Spleen (tissue), 11 donors: ENCODE results near the gene ANKRD60. TPM values are rescaled to one million over a fixed set of nuclear protein-coding genes. Genes with fewer than 3 reads are reported as not detected.

Source experiments
- DNase-seq: peaks from one replicate; pipeline ENCODE4 v3.0.0-alpha.2; 2020
- H3K27ac ChIP-seq, 8 donors: fragments of 200-600 bp; sonication (generic) in 7 of 8; 1 replicate in 4 of 8; 2 replicates in 4 of 8; pipeline versions ENCODE4 v1.5.0 to v1.8.0; 2016 to 2021; ENCODE audit warnings: inconsistent platforms in 4 of 8, mild to moderate bottlenecking in 4 of 8, moderate library complexity in 1 of 8
- H3K27me3 ChIP-seq, 7 donors: fragments of 200-600 bp; sonication (generic) in 6 of 7; replicated peaks in 1 of 7; 1 replicate in 4 of 7; 2 replicates in 3 of 7; pipeline versions ENCODE4 v1.5.0 to v1.8.0; 2016 to 2021; ENCODE audit warnings: inconsistent platforms in 3 of 7, mild to moderate bottlenecking in 1 of 7
- H3K36me3 ChIP-seq, 6 donors: fragments of 200-600 bp; sonication (generic) in 5 of 6; 1 replicate in 4 of 6; 2 replicates in 2 of 6; pipeline versions ENCODE4 v1.5.0 to v1.8.0; 2016 to 2021; ENCODE audit warnings: inconsistent platforms in 2 of 6
- H3K4me1 ChIP-seq, 6 donors: fragments of 200-600 bp; sonication (generic) in 5 of 6; 1 replicate in 3 of 6; 2 replicates in 3 of 6; pipeline versions ENCODE4 v1.5.0 to v1.8.0; 2016 to 2021; ENCODE audit warnings: inconsistent platforms in 3 of 6
- H3K4me3 ChIP-seq, 8 donors: fragments of 200-600 bp; sonication (generic) in 7 of 8; 1 replicate in 4 of 8; 2 replicates in 4 of 8; pipeline versions ENCODE4 v1.5.0 to v1.8.0; 2016 to 2021; ENCODE audit warnings: inconsistent platforms in 4 of 8, mild to moderate bottlenecking in 4 of 8, moderate library complexity in 2 of 8
- H3K9me3 ChIP-seq, 8 donors: fragments of 200-600 bp; sonication (generic) in 7 of 8; 1 replicate in 4 of 8; 2 replicates in 4 of 8; pipeline versions ENCODE4 v1.5.0 to v1.8.0; 2016 to 2021; ENCODE audit warnings: inconsistent platforms in 4 of 8
- POLR2A ChIP-seq, 3 donors: fragments of 450-650 bp; IDR thresholded peaks; one replicate each; pipeline ENCODE4 v1.5.1; 2017; ENCODE audit warnings: antibody characterized with exemption in 3 of 3, mild to moderate bottlenecking in 1 of 3
- POLR2AphosphoS5 ChIP-seq, 3 donors: sonication (generic); formaldehyde crosslinking; IDR thresholded peaks; one replicate each; pipeline ENCODE4 v1.5.1; 2017; ENCODE audit warnings: antibody characterized with exemption in 3 of 3
- WGBS, 5 donors: extraction: QIAGEN DNeasy Blood & Tissue Kit in 3 of 5; methylation state at CpG; one replicate each; pipeline versions ENCODE4 v1.1.5 to v1.1.7; 2013 to 2018; 5-methylcytosine and 5-hydroxymethylcytosine counted together
- intact Hi-C: fragments of 100-400 bp; cut with DNase I; formaldehyde crosslinking; loops from one replicate; pipeline ENCODE4 v1.15.0; 2023; ENCODE audit warnings: low total_unique reads
- polyA plus RNA-seq, 3 donors: library from polyadenylated mRNA; stranded (reverse); fragments of 200-250 nt; gene quantifications; one replicate each; pipeline ENCODE4 v1.2.1, GENCODE V29; 2013
- total RNA-seq, 7 donors: library from RNA; depleted of rRNA in 3 of 7; stranded (reverse); fragments of >200 nt in 3 of 7; fragmentation: NEBNext Ultra II Directional in 4 of 7; extraction: Animal tissue kit (Norgen Biotek cat#: 25700) in 4 of 7; gene quantifications; one replicate each; pipeline versions ENCODE4 v1.1.0 to v1.2.1, GENCODE V29; 2016 to 2021
- TF ChIP-seq, protein P1 (sequence below), 11 experiments: fragments of 200-600 bp in 7 of 11; fragments of 450-650 bp in 4 of 11; sonication (generic) in 4 of 11; IDR thresholded peaks in 8 of 11; conservative IDR thresholded peaks in 3 of 11; 1 replicate in 7 of 11; 2 replicates in 4 of 11; pipeline versions ENCODE4 v1.4.0 to v1.8.0; 2016 to 2021; ENCODE audit warnings: antibody characterized with exemption in 11 of 11, inconsistent platforms in 4 of 11, mild to moderate bottlenecking in 1 of 11
- donor health status: healthy with polysubstance abuse.
- donor health status: DM: no; HTN: no; CAD: no; lungs with moderate emphysema.
- donor health status: DM: no; HTN: no; CAD: no.
- donor health status: Bipolar disorder and iron deficiency.
- donor health status: healthy.
- donor health status: DM: no; HTN: no; CAD: no.
- donor health status: DM: yes; HTN: yes; CAD: no.

The ANKRD60 gene
- total and polyA plus RNA-seq, 10 donors, result not detected

DNA sequence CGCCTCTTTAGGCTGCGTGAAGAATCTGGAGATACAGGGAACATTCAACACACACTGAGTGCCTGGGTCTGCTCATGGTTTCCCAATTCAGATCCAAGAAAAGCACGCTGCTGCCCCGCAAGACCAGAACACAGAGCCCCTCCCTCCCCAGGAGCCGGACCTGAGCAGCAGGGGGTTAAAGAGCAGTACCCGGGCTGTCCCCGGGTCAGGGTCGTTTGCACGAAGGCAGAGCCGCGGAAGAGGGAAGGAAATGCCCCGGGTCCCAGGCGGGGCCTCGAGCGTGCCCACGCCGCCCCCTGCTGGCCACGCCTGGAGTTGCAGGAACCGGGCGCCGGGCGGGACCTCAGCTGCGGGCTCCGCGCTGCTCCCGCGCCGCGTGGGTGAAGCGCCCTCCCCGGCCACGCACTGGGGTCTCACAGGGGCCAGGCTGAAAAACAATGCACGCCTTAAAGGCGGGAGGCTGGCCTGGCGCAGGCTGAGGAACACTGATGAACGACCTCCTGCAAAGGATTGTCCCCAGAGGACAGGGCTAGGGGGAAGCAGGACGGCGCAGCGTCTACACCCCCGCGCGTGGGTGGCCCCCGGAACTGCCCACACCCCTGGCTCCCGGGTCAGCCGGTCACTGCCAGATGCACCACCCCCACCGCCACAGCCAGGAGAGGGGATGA, 48.9 kb downstream of the ANKRD60 start:
- H3K4me1 ChIP-seq, result peaks cover 5 to 23% (median 13%) of the 10 kb centered on the region in 6 donors
- peaks cover 0 to 65% (median 7%) of the 10 kb centered on the region in 7 donors for H3K27me3 ChIP-seq
- peak overlapping the region in 5 of 8 donors; percentile 11 to 58 (median 13) for H3K4me3 ChIP-seq
- TF ChIP-seq, protein P1, sequence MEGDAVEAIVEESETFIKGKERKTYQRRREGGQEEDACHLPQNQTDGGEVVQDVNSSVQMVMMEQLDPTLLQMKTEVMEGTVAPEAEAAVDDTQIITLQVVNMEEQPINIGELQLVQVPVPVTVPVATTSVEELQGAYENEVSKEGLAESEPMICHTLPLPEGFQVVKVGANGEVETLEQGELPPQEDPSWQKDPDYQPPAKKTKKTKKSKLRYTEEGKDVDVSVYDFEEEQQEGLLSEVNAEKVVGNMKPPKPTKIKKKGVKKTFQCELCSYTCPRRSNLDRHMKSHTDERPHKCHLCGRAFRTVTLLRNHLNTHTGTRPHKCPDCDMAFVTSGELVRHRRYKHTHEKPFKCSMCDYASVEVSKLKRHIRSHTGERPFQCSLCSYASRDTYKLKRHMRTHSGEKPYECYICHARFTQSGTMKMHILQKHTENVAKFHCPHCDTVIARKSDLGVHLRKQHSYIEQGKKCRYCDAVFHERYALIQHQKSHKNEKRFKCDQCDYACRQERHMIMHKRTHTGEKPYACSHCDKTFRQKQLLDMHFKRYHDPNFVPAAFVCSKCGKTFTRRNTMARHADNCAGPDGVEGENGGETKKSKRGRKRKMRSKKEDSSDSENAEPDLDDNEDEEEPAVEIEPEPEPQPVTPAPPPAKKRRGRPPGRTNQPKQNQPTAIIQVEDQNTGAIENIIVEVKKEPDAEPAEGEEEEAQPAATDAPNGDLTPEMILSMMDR (IDR thresholded peaks at IDR 0.05 in 8 of 11, conservative IDR thresholded peaks at IDR 0.05 in 3 of 11), result peak; percentile 83 to 100 (median 96)
- TF ChIP-seq POLR2AphosphoS5 (IDR thresholded peaks at IDR 0.05) (peak in 2 of 3 donors; percentile 17 to 44), POLR2A (IDR thresholded peaks at IDR 0.05) (no peak)
- no peak overlapping the region for H3K27ac ChIP-seq
- peak; percentile 91 for DNase-seq
- peaks cover 0 to 10% (median 2%) of the 10 kb centered on the region in 8 donors for H3K9me3 ChIP-seq
- WGBS, 5 donors, result 1 to 4% (median 2%) methylated on average over 30 to 46 of the region's 46 CpGs
- H3K36me3 ChIP-seq, result no peaks in the 10 kb centered on the region
- intact Hi-C loops, result loop anchor here (5.0 to 10.0 kb wide), 2 partner anchors 527 to 585 kb away; no protein-coding TSS in a partner anchor

DNA sequence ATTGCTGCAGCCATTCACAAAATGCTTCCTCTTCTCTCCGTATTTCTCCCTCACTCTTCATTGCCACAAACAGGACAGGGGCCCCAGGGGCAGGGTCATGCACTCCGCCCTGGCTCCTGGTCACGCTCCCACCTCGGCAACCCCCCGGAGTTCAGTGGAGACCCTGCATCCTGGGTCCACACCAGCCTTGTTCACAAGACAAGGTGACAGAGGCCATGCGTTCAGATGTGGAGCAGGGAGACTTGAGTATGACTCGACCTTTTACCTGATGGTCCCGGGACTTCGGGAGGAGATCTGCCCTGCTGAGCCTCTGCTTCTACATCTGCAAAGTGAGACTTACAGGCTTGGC, 49.4 kb downstream of the ANKRD60 start:
- Histone ChIP-seq H3K9me3 (peaks cover 0 to 5% (median 0%) of the 10 kb centered on the region in 8 donors), H3K27me3 (peaks cover 0 to 67% (median 7%) of the 10 kb centered on the region in 7 donors), H3K4me1 (peaks cover 5 to 28% (median 15%) of the 10 kb centered on the region in 6 donors), H3K27ac (no peak overlapping the region), H3K36me3 (no peaks in the 10 kb centered on the region), H3K4me3 (peak overlapping the region in 3 of 8 donors; percentile 13 to 58 (median 35))
- WGBS, 5 donors, result 40 to 57% (median 48%) methylated on average over 9 of the region's 9 CpGs
- TF ChIP-seq POLR2A (IDR thresholded peaks at IDR 0.05) (no peak), POLR2AphosphoS5 (IDR thresholded peaks at IDR 0.05) (no peak)
- TF ChIP-seq, protein P1 (IDR thresholded peaks at IDR 0.05 in 8 of 11, conservative IDR thresholded peaks at IDR 0.05 in 3 of 11), result no peak
- no peak for DNase-seq
- intact Hi-C loops, result loop anchor here (5.0 to 10.0 kb wide), 2 partner anchors 527 to 584 kb away; no protein-coding TSS in a partner anchor

DNA sequence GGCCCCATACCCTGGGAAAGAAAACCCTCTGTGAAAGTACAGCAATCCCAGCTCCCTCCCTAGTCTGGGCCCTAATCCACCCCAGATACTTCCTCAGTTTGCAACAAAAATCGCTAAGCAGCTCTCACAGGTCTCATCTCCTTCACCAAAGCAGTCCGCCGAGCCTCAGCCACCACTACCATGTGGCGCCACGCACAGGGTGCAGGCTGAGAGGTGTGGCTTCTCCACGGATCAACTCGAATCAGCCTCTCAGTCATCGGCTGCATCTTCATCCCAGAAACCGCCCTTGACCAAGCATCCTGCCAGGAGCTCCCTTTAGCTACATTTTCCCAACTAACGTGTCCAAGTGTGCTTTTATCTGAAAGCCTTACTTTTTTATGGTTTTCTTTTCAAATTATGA, 50.7 kb downstream of the ANKRD60 start:
- H3K4me3 ChIP-seq, result no peak overlapping the region
- H3K4me1 ChIP-seq, result peaks cover 5 to 28% (median 15%) of the 10 kb centered on the region in 6 donors
- DNase-seq, result no peak
- 81 to 91% (median 87%) methylated on average over 10 of the region's 10 CpGs for WGBS, 5 donors
- peaks cover 0 to 58% (median 7%) of the 10 kb centered on the region in 7 donors for H3K27me3 ChIP-seq
- H3K9me3 ChIP-seq, result no peaks in the 10 kb centered on the region
- H3K27ac ChIP-seq, result no peak overlapping the region
- intact Hi-C loops, result loop anchor here (5.0 to 10.0 kb wide), 2 partner anchors 525 to 583 kb away; no protein-coding TSS in a partner anchor
- TF ChIP-seq POLR2AphosphoS5 (IDR thresholded peaks at IDR 0.05) (no peak), POLR2A (IDR thresholded peaks at IDR 0.05) (no peak)
- TF ChIP-seq, protein P1 (IDR thresholded peaks at IDR 0.05 in 8 of 11, conservative IDR thresholded peaks at IDR 0.05 in 3 of 11), result no peak
- no peaks in the 10 kb centered on the region for H3K36me3 ChIP-seq

DNA sequence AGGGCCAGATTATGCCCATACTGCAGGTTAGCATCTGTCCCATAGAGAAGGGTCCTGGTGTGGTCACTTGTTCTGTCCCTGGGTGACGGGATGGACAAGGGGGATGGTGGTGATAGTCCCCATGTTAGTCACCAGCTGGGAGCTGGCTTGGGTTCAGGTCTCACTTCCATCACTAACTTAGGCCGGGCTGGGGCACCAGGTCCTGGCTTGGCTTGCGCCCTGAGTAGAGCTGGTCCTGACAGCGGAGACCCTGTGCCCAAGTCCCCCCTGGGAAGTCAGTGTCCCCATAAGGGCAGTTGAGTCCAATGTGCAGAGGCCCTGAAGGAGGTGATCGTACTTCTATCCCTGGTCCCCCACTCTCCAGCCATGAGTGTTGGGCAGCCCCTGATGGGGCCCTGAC, 52.6 kb downstream of the ANKRD60 start:
- no peak for TF ChIP-seq POLR2AphosphoS5 (IDR thresholded peaks at IDR 0.05)
- TF ChIP-seq, protein P1 (IDR thresholded peaks at IDR 0.05 in 8 of 11, conservative IDR thresholded peaks at IDR 0.05 in 3 of 11), result no peak
- no peak for TF ChIP-seq POLR2A (IDR thresholded peaks at IDR 0.05)
- Histone ChIP-seq H3K27ac (no peak overlapping the region), H3K9me3 (no peaks in the 10 kb centered on the region), H3K4me1 (peaks cover 5 to 28% (median 15%) of the 10 kb centered on the region in 6 donors), H3K36me3 (no peaks in the 10 kb centered on the region), H3K4me3 (no peak overlapping the region), H3K27me3 (peaks cover 0 to 40% (median 7%) of the 10 kb centered on the region in 7 donors)
- intact Hi-C loops, result loop anchor here (5.0 to 10.0 kb wide), 2 partner anchors 524 to 581 kb away; no protein-coding TSS in a partner anchor
- 83 to 100% (median 93%) methylated on average over 2 to 5 of the region's 5 CpGs for WGBS, 5 donors
- DNase-seq, result no peak
